Keratinocyte (primary cell): ENCODE measurements around the gene GMPS. TPM values are rescaled to one million over a fixed set of nuclear protein-coding genes. Genes with fewer than 3 reads are reported as not detected.

Experiments used
- DNase-seq: peaks from one replicate; pipeline ENCODE4 v3.0.0-alpha.2; 2011; ENCODE audit warnings: low read depth, missing footprints, low spot score
- FAIRE-seq: peaks from 2 replicates; lab custom pipeline; 2011; peaks lifted over from hg19 to GRCh38; lab: Jason Lieb, UNC
- H2AFZ ChIP-seq: 2 replicates; pipeline ENCODE4 v1.6.0; 2012; ENCODE audit warnings: low read length, control low read depth, inconsistent platforms; ENCODE audit not compliant: control insufficient read depth
- H3K27ac ChIP-seq: 2 replicates; pipeline ENCODE4 v1.5.1; 2011; ENCODE audit warnings: low read length; ENCODE audit not compliant: control insufficient read depth, insufficient read depth
- H3K27me3 ChIP-seq: 3 replicates; pipeline ENCODE4 v1.6.0; 2011; ENCODE audit warnings: low read length; ENCODE audit not compliant: control insufficient read depth, insufficient read depth; ENCODE audit errors: extremely low read depth
- H3K36me3 ChIP-seq, 2 experiments: 2 replicates in 1 of 2; 3 replicates in 1 of 2; pipeline ENCODE4 v1.5.1; 2011; ENCODE audit warnings: low read length in 2 of 2, mild to moderate bottlenecking in 1 of 2; ENCODE audit not compliant: control insufficient read depth in 2 of 2, insufficient read depth in 2 of 2; ENCODE audit errors: extremely low read depth in 1 of 2
- H3K4me1 ChIP-seq: 3 replicates; pipeline ENCODE4 v1.5.1; 2011; ENCODE audit warnings: low read length; ENCODE audit not compliant: control insufficient read depth, insufficient read depth; ENCODE audit errors: extremely low read depth
- H3K4me2 ChIP-seq: 3 replicates; pipeline ENCODE4 v1.6.0; 2011; ENCODE audit warnings: low read depth, low read length; ENCODE audit not compliant: control insufficient read depth, insufficient read depth; ENCODE audit errors: extremely low read depth
- H3K4me3 ChIP-seq, 3 experiments: fragments of 200-600 bp in 1 of 3; sonication (generic) in 1 of 3; 2 replicates in 2 of 3; 3 replicates in 1 of 3; pipeline ENCODE4 v1.5.1; 2011 to 2016; ENCODE audit warnings: low read length in 3 of 3, mild to moderate bottlenecking in 3 of 3, control low read depth in 2 of 3, inconsistent platforms in 1 of 3, low read depth in 1 of 3, mixed read lengths in 1 of 3, mixed run types in 1 of 3, moderate library complexity in 1 of 3; ENCODE audit not compliant: control insufficient read depth in 2 of 3, insufficient read depth in 2 of 3; ENCODE audit errors: extremely low read depth in 1 of 3
- H3K79me2 ChIP-seq: 2 replicates; pipeline ENCODE4 v1.6.0; 2012; ENCODE audit warnings: low read length; ENCODE audit not compliant: control insufficient read depth, insufficient read depth
- H3K9ac ChIP-seq: 3 replicates; pipeline ENCODE4 v1.6.0; 2011; ENCODE audit warnings: low read length; ENCODE audit not compliant: control insufficient read depth, insufficient read depth; ENCODE audit errors: extremely low read depth
- H3K9me1 ChIP-seq: 3 replicates; pipeline ENCODE4 v1.6.0; 2011; ENCODE audit warnings: low read length; ENCODE audit not compliant: control insufficient read depth, insufficient read depth; ENCODE audit errors: extremely low read depth
- H3K9me3 ChIP-seq: 2 replicates; pipeline ENCODE4 v1.5.1; 2012; ENCODE audit warnings: low read depth, low read length; ENCODE audit not compliant: control insufficient read depth
- H4K20me1 ChIP-seq: 3 replicates; pipeline ENCODE4 v1.6.0; 2011; ENCODE audit warnings: low read length; ENCODE audit not compliant: control insufficient read depth, insufficient read depth; ENCODE audit errors: extremely low read depth
- EZH2 ChIP-seq: IDR thresholded peaks from one replicate; pipeline ENCODE4 v1.6.1; 2012; ENCODE audit warnings: inconsistent platforms, mild to moderate bottlenecking, low read length, moderate library complexity
- dilution Hi-C: fragments of 300-500 bp; cut with MboI; formaldehyde crosslinking; loops from one replicate; pipeline ENCODE4 v1.7.0; 2020; ENCODE audit warnings: low sequenced_read_pairs; ENCODE audit not compliant: extremely low pct_ligation_motif_present
- polyA plus RNA-seq, 5 experiments: library from polyadenylated mRNA; depleted of rRNA in 3 of 5; stranded (reverse) in 3 of 5; stranded (forward) in 1 of 5; unstranded in 1 of 5; fragments of >200 nt; gene quantifications; 1 replicate in 1 of 5; 2 replicates in 3 of 5; 3 replicates in 1 of 5; pipeline versions ENCODE4 v1.2.1 to v1.2.3, GENCODE V29; 2011 to 2012; ENCODE audit warnings: missing spikeins in 2 of 5, low read depth in 1 of 5, low replicate concordance in 1 of 5
- TF ChIP-seq, protein P1 (sequence below), 3 experiments: IDR thresholded peaks in 1 of 3; conservative IDR thresholded peaks in 1 of 3; optimal IDR thresholded peaks in 1 of 3; 2 replicates in 2 of 3; 3 replicates in 1 of 3; pipeline versions ENCODE3 to v1.5.1; 2011; ENCODE audit warnings: low read length in 3 of 3, mild to moderate bottlenecking in 3 of 3, moderate library complexity in 2 of 3, control low read depth in 1 of 3, inconsistent platforms in 1 of 3; ENCODE audit not compliant: insufficient read depth in 2 of 3; ENCODE audit errors: extremely low read depth in 1 of 3

GMPS gene
- polyA plus RNA-seq, 1 donor (not counting 4 experiments of a cell fraction or from before 2014, with no cell fraction given): 51.8 TPM

DNA sequence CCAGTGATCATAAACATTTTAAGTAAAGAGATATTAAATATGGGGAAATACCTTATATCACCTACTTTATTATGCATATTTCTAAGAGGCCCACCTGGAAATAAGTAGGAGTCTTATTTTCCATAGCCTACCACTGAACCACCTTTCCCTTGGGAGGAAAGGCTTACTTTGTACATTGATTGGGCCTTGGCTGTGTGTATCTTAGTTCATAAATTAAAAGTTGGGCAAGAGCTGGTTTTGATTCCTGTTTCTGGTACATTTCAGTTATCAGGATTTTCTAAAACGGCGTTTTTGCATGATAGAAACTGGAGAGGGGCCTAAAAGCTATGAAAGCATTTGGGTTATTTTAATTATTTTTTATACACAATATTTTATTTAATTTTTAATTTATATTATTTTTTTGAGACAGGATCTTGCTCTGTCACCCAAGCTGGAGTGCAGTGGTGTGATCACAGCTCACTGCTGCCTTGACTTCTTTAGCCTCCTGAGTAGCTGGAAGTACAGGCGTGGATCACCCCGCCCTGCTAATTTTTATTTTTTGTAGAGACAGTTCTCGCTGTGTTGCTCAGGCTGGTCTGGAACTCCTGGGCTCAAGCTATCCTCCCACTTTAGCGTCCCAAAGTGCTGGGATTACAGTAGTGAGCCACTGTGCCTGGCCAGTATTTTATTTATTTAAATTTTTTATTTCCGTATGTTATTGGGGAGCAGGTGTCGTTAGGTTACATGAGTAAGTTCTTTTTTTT, 2.6 kb downstream of the GMPS start:
- H3K27ac ChIP-seq: no peak overlapping the region
- H3K9ac ChIP-seq: no peak overlapping the region
- H2AFZ ChIP-seq: no peak overlapping the region
- H3K4me3 ChIP-seq: no peak overlapping the region
- peaks cover 12% of the 10 kb centered on the region for H3K4me1 ChIP-seq
- DNase-seq (no peak), FAIRE-seq (no peak)
- dilution Hi-C loops: no loop called here
- H3K9me1 ChIP-seq: no peaks in the 10 kb centered on the region
- no peaks in the 10 kb centered on the region for H3K9me3 ChIP-seq
- H3K36me3 ChIP-seq: no peaks in the 10 kb centered on the region
- TF ChIP-seq, protein P1, sequence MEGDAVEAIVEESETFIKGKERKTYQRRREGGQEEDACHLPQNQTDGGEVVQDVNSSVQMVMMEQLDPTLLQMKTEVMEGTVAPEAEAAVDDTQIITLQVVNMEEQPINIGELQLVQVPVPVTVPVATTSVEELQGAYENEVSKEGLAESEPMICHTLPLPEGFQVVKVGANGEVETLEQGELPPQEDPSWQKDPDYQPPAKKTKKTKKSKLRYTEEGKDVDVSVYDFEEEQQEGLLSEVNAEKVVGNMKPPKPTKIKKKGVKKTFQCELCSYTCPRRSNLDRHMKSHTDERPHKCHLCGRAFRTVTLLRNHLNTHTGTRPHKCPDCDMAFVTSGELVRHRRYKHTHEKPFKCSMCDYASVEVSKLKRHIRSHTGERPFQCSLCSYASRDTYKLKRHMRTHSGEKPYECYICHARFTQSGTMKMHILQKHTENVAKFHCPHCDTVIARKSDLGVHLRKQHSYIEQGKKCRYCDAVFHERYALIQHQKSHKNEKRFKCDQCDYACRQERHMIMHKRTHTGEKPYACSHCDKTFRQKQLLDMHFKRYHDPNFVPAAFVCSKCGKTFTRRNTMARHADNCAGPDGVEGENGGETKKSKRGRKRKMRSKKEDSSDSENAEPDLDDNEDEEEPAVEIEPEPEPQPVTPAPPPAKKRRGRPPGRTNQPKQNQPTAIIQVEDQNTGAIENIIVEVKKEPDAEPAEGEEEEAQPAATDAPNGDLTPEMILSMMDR (optimal IDR thresholded peaks at IDR 0.05 in 1 of 3, IDR thresholded peaks at IDR 0.05 in 1 of 3, conservative IDR thresholded peaks at IDR 0.05 in 1 of 3; ENCODE audit: extremely low read depth in 1 of 3, insufficient read depth in 2 of 3, low read length in 3 of 3): no peak
- TF ChIP-seq EZH2: no peak
- peak overlapping the region; percentile 99 for H3K4me2 ChIP-seq
- peaks cover 75% of the 10 kb centered on the region for H3K79me2 ChIP-seq
- H3K27me3 ChIP-seq: no peaks in the 10 kb centered on the region
- no peaks in the 10 kb centered on the region for H4K20me1 ChIP-seq

DNA sequence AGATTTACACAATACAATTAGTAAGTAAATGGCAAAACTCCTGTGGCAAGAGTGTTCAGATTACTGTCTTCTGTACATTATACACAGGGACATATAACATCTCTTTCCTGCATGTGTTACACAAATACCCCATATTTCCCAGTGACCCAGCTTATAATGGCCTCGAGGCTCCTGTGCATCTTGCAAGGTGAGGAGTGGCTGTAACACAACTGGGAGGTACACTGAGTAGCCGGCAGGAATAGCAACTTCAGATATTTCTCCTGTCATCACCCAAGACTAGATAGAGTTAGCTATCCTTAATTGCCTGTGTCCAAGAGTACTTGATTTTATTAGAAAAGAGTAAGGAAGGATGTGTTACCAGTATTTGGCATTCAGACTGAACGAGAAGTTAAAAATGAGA, 5.6 kb downstream of the GMPS start:
- dilution Hi-C loops: no loop called here
- H3K9ac ChIP-seq: no peak overlapping the region
- peaks cover 6% of the 10 kb centered on the region for H3K4me1 ChIP-seq
- peaks cover 97% of the 10 kb centered on the region for H3K79me2 ChIP-seq
- no peaks in the 10 kb centered on the region for H3K9me1 ChIP-seq
- DNase-seq: no peak
- no peak overlapping the region for H3K4me3 ChIP-seq
- H3K36me3 ChIP-seq: no peaks in the 10 kb centered on the region
- H3K27me3 ChIP-seq: no peaks in the 10 kb centered on the region
- H3K9me3 ChIP-seq: no peaks in the 10 kb centered on the region
- H3K4me2 ChIP-seq: no peak overlapping the region
- H4K20me1 ChIP-seq: no peaks in the 10 kb centered on the region
- no peak overlapping the region for H2AFZ ChIP-seq
- TF ChIP-seq, protein P1 (optimal IDR thresholded peaks at IDR 0.05 in 1 of 3, IDR thresholded peaks at IDR 0.05 in 1 of 3, conservative IDR thresholded peaks at IDR 0.05 in 1 of 3; ENCODE audit: extremely low read depth in 1 of 3, insufficient read depth in 2 of 3, low read length in 3 of 3): no peak
- TF ChIP-seq EZH2: no peak
- FAIRE-seq: no peak
- no peak overlapping the region for H3K27ac ChIP-seq
